Measurements from ENCODE around the gene TPCN1.
A peak's percentile ranks its signal among the peaks of the same experiment; 100 is the strongest.

TPCN1 gene

DNA sequence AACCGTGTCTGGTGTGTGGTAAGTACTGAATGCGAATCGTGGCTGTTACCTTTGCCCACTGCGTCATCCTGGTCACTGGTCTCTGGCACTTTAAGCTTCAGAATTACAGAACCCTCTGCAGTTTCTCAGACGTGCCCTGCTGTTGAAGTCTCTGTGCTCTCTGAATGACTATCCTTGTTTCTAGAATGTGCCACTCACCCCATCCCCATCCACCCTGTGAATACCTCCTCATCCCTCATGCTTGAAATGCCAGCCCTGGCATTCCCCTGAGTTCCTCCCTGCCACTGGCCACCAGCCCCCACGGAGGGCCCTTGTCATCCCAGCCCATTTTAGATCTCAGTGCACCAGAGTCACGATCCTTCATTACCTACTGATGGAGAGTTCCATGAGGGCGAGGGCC, 21.3 kb downstream of the TPCN1 start:
- DNase-seq: no peak

GRCh38 chr12:113244047-113244460, 22.8 kb downstream of the TPCN1 start:
- DNase-seq: peak; percentile 43

DNA sequence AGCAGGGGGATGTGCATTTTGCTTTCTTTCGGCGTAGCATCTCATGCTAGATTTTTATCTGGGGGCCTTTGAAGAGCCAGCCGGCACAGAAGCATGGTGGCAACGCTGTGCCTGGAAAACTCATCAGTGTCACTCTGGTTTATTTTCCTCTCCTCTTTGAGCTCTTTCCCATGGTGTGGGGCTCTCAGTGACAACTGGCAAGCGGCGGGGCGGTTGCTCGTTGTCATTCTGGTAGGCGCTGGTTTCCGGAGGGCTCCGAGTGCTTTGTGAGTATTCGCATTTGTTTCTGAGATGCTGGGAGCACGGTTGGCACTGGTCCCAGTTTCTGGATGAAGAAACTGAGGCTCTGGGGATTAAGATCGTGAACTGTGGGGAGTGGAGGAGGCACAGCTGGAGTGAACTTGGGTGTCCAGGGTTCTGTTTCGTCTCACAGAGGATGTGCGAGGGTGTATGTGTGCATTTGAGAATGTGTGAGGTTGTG, 23.3 kb downstream of the TPCN1 start:
- no peak for DNase-seq

- DNase-seq: no peak
Measured at GRCh38 chr12:113245695-113246477, 24.6 kb downstream of the TPCN1 start.

DNA sequence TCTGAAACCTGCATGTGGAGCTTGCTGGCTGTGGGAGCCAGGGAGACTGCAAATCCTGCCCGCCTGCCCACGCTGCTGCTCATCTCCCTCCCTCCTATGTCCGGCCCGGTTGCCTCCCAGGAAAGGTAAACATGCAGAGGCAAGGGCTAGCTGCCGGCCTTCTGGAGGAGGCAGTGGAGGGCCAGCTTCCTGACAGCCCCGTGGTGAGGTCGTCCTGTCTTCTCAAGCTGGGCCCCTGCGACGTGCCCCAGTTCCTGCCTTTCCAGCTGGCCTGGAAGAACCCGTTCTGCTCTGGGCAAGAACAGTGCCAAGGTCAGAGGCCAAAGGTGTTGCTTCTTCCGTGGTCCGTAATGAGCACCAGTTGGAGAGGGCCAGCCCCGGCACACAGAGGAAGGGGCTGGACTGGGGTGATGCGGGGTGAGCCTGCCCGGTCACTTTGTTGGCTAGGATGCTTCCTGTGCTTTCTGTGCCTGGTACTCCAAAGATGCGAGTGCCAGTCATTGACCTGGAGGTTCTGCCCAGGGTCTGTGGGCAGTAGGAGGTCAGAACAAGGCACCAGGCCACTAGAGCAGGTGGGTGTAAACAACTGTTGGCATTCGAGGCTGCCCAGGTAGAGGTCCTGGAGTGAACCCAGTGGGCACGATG, 25.3 kb downstream of the TPCN1 start:
- DNase-seq: no peak

- DNase-seq: no peak
Measured at GRCh38 chr12:113247123-113248050, 26.1 kb downstream of the TPCN1 start.

DNA sequence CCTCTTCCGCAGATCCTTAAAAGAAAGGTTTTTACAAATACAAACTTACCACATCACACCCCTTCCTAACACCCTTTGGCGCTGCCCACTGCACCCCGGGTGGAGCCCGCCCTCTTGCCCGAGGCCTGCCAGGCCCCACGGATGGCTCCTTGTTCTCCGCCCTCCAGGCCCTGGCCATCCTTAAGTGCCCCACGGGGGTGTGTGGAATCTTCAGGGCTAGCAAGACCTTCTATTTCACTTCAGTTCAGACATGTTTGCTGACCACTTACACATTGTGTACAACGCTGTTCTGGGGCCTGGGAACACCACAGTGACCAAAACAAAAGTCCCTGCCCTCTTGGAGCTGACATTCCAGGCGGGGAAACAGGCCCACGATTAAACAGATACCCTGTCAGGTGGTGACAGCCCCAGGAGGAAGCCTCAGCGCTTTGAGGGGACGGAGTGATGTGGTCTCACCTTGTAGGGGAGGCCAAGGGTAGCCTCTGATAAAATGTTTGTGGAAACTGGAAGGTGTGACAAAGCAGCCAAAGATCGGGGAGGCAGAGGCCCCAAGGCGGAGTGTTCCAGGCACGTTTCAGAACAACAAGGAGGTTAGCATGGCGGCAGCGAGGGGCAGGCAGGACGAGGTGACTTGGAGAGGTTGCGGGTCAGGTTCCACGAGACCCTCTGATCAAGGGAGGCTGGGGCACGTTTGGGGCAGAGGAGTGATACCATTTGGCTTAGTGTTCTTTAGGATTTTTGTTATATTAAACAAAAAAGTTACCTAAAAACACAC, 27.0 kb downstream of the TPCN1 start:
- no peak for DNase-seq

DNA sequence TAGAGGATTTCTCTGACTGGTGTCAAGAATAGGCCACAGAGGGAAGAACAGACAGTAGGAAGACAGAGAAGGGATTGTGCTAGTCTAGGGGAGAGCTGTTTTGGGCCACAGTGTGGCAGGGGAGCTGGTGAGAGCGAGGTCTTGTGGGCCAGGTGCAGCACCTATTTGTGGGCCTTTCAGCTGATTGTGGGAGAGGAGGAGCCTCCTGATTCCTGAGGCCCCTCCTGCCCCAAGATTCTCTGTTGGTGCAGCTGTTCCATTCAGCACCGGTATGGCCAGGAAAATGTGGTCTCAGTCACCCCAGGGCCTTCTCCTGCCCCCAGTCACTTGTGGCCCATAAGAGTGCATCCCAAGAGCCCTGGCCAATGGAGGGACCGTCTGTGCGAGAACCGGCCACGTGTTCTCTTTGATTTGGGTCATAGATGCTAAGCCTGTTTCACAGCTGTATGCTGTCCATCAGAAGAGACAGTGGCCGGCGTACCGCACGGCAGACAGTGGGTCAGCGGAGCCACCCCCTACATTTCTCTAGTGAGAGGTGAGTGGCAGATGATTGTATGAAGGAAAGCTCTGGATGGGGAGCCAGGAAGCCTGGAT, 27.7 kb downstream of the TPCN1 start:
- DNase-seq: no peak

DNA sequence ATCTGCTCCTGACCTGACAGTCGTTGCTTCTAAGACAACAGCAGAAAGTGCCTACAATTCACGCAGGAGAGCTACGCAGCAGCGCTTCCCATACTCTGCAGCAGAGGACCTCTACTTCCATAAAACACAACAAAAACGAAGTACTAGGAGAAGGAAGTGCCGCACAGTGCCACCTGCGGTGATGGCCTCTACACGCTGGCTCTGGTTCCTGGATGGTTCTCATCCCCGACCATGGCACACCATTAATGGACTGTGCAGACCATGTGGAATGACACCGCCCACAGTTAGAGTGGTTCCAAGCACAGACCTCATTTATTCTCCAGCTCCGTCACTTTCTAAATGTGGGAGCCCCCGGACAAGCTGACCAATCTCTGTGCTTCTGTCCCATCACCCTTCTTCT, 28.3 kb downstream of the TPCN1 start:
- DNase-seq: no peak

GRCh38 chr12:113250045-113250444, 28.8 kb downstream of the TPCN1 start:
- no peak for DNase-seq

DNA sequence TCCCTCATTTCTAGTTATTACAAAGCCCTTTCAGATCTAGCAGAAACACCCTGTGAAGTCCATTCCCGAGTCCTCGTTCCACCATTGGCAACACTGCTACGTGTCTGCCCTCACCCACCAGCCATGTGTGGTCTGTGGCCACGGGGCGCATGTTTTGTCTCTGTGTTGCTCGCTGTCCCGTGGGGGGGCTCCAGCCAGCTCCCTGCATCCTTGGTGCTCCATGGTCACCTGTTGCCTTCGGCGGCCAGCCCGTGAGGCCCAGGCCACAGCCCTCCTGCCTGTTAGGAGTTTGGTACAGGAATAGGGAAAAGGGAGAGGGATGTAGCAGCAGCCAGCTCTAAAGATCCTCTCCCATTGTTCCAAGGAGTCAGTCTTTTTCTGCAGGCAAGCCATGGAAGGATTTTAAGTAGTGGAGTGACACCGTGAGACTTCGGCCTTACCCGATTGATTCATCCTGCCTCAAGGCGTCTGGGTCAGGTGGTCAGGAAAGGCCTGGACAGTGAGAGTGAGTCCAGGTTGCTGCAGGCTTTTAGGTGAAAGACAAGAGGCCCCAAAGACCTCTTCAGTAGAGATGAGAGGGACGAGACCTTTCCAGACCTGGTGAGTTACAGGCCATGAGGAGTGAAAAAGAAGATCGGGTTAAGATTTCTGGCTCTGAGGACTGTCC, 30.3 kb downstream of the TPCN1 start:
- DNase-seq: no peak

GRCh38 chr12:113252494-113252893, 31.2 kb downstream of the TPCN1 start:
- DNase-seq: no peak

GRCh38 chr12:113253532-113254285, 32.4 kb downstream of the TPCN1 start:
- no peak for DNase-seq

DNA sequence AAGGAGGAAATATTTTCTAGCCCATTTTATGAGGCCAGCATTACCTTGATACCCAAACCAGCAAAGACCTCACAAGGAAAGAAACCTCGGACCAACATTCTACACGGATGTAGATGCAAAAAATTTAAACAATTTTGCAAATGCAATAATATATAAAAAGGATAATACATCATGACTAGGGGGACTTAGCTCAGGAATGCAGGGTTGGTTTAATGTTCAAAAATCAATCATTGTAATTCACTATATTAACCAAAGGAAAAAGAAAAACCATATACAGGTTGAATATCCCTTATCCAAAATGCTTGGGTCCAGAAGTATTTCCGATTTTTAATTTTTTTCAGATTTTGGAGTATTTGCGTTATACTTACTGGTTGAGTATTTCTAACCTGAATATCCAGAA, 33.0 kb downstream of the TPCN1 start:
- no peak for DNase-seq

GRCh38 chr12:113257564-113257963, 36.3 kb downstream of the TPCN1 start:
- no peak for DNase-seq

GRCh38 chr12:113260127-113260526, 38.9 kb downstream of the TPCN1 start:
- no peak for DNase-seq

GRCh38 chr12:113260636-113261300, 39.5 kb downstream of the TPCN1 start:
- DNase-seq: no peak

DNA sequence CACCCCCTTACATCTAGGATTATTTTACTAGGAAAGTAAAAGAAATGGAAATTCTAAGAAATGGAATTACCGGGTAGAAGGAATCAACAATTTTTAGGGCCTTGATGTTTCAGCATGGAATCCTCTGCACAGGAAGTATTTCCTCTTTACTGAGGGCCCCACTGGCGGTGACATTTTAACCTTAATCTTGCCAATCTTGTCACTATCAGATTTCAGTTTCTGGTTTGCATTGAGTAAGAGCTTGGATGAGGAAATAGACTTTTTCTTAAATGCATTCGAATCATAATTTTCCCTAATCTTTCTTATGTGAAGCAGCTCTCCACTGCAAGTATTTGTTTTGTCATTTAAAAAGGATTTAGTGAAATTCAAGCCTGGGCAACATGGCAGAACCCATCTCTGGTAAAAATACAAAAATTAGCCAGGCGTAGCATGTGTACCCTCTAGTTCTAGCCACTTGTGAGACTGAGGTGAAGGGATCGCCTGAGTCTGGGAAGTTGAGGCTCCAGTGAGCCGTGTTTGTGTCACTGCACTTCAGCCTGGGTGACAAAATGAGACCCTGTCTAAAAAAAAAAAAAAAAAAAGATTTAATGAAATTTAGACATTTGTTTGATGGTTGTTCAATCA, 40.7 kb downstream of the TPCN1 start:
- DNase-seq: no peak

- DNase-seq: no peak
Measured at GRCh38 chr12:113262710-113263109, 41.4 kb downstream of the TPCN1 start.
